Measurements from ENCODE around the gene MALAT1. TPM values are rescaled to one million over a fixed set of nuclear protein-coding genes. Genes with fewer than 3 reads are reported as not detected.

The MALAT1 gene
- total and polyA plus RNA-seq, 9 donors, result 396 to 13,132 (median 8,248) TPM

DNA sequence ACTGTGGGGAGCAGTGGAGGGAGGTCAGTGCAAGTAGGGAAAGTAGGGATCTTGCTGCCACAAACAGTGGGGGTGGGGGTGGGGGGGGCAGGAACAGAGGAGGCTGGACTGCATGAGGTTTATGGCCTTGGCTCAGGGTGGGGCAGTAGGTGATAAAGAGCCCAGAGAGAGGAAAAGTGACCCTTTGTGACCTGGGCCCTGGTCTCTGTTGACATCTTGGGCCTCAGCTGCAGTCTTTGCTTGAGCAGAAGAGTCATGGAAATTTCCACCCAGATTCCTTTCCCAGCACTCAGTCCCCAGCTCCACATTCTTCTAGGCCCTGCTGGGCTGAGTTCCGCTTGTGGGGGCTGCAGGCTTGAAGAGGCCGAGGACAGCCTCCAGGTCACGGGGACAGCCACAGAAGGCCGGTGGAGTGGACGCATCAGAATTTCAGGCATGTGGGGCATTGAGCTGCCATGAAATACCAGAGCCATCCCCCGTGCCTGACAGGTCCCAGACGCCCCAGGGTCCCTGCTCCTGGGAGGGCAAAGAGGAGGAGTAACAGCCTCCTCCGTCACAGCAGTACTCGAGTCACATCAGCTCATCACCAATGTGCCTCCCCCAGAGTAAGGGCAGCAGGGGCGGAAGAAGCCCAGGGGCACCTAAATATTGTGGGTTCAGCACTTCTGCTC is 9.7 kb upstream of the MALAT1 start:
- Histone ChIP-seq H3K27me3 (no peaks in the 10 kb centered on the region), H3K27ac (peak overlapping the region; percentile 91 to 96), H3K36me3 (no peaks in the 10 kb centered on the region), H3K9me3 (no peaks in the 10 kb centered on the region), H3K4me3 (no peak overlapping the region), H3K4me1 (ENCODE audit: insufficient read depth) (peaks cover 54% of the 10 kb centered on the region)
- intact Hi-C loops (cut with DNase I), result no loop called here
- 20 to 35% (median 30%) methylated on average over 10 of the region's 10 CpGs for WGBS, 3 donors
- TF ChIP-seq EP300 (IDR thresholded peaks at IDR 0.05) (no peak), POLR2A (IDR thresholded peaks at IDR 0.05) (no peak)
- TF ChIP-seq, protein P1, sequence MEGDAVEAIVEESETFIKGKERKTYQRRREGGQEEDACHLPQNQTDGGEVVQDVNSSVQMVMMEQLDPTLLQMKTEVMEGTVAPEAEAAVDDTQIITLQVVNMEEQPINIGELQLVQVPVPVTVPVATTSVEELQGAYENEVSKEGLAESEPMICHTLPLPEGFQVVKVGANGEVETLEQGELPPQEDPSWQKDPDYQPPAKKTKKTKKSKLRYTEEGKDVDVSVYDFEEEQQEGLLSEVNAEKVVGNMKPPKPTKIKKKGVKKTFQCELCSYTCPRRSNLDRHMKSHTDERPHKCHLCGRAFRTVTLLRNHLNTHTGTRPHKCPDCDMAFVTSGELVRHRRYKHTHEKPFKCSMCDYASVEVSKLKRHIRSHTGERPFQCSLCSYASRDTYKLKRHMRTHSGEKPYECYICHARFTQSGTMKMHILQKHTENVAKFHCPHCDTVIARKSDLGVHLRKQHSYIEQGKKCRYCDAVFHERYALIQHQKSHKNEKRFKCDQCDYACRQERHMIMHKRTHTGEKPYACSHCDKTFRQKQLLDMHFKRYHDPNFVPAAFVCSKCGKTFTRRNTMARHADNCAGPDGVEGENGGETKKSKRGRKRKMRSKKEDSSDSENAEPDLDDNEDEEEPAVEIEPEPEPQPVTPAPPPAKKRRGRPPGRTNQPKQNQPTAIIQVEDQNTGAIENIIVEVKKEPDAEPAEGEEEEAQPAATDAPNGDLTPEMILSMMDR (IDR thresholded peaks at IDR 0.05), result no peak
- peak; percentile 39 to 57 (median 50) for DNase-seq

DNA sequence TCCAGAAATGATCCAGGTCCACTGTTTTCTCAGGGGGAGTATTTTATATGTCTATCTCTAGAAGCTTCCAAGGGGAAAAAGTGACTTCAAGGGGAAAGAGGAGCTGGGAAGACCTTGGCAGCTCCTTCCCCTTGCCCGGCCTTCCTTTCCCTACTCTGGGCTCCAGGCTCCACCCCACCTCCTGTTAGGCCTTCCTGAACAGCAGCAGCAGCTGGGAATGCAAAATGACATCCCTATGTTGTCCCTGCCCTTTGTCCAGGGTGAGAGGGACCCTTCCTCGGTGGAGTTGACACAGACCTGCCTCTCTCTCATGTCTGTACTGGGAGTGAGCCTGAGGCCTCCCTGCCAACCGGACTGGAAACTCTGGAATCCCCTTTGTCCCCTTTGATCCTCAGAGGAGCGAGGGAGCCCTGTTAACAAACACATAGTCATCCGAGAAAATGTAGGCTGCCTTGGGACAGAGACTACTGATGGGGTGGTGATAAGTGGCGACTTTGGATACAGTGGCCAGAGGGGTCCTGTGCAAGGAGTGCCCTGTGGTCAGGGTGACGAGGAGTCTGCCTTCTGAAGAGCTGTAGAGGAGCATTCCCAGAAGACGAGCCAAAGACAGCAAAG is 9.0 kb upstream of the MALAT1 start:
- WGBS, 3 donors, result 33 to 41% (median 40%) methylated on average over 8 of the region's 8 CpGs
- peak in 4 of 5 donors; percentile 43 to 65 (median 64) for DNase-seq

DNA sequence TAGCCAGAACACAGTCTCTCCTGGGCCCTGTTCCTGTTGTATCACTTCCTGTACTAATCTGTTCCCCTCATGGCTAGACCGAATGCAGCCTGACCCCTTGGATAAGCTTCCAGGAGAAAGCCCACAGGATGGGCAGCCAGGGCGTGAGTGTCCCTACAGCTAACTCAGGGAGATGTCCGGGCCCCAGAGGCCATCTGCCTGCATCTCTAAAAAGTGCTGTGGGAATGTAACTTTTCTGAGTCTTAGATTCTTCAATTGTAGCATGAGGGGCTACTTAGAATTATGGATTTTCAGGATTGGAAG is 7.7 kb upstream of the MALAT1 start:
- Histone ChIP-seq H3K4me3 (no peak overlapping the region), H3K9me3 (no peaks in the 10 kb centered on the region), H3K27ac (peak overlapping the region; percentile 91 to 96), H3K4me1 (ENCODE audit: insufficient read depth) (peaks cover 59% of the 10 kb centered on the region), H3K27me3 (no peaks in the 10 kb centered on the region), H3K36me3 (no peaks in the 10 kb centered on the region)
- peak in 1 of 5 donors; percentile 26 for DNase-seq
- no peak for TF ChIP-seq EP300 (IDR thresholded peaks at IDR 0.05)
- TF ChIP-seq POLR2A (IDR thresholded peaks at IDR 0.05), result no peak
- TF ChIP-seq, protein P1 (IDR thresholded peaks at IDR 0.05), result no peak
- WGBS, 3 donors, result 53 to 86% (median 75%) methylated on average over 3 of the region's 3 CpGs
- intact Hi-C loops (cut with DNase I), result no loop called here

More for the DNA sequence above, 9.0 kb upstream of the MALAT1 start:
- no peak overlapping the region for H3K4me3 ChIP-seq
- intact Hi-C loops (cut with DNase I), result no loop called here
- no peaks in the 10 kb centered on the region for H3K9me3 ChIP-seq
- TF ChIP-seq, protein P1 (IDR thresholded peaks at IDR 0.05), result no peak
- TF ChIP-seq POLR2A (IDR thresholded peaks at IDR 0.05) (no peak), EP300 (IDR thresholded peaks at IDR 0.05) (no peak)
- H3K36me3 ChIP-seq, result no peaks in the 10 kb centered on the region
- no peaks in the 10 kb centered on the region for H3K27me3 ChIP-seq
- H3K27ac ChIP-seq, result peak overlapping the region; percentile 91 to 96
- H3K4me1 ChIP-seq (ENCODE audit: insufficient read depth), result peaks cover 54% of the 10 kb centered on the region

DNA sequence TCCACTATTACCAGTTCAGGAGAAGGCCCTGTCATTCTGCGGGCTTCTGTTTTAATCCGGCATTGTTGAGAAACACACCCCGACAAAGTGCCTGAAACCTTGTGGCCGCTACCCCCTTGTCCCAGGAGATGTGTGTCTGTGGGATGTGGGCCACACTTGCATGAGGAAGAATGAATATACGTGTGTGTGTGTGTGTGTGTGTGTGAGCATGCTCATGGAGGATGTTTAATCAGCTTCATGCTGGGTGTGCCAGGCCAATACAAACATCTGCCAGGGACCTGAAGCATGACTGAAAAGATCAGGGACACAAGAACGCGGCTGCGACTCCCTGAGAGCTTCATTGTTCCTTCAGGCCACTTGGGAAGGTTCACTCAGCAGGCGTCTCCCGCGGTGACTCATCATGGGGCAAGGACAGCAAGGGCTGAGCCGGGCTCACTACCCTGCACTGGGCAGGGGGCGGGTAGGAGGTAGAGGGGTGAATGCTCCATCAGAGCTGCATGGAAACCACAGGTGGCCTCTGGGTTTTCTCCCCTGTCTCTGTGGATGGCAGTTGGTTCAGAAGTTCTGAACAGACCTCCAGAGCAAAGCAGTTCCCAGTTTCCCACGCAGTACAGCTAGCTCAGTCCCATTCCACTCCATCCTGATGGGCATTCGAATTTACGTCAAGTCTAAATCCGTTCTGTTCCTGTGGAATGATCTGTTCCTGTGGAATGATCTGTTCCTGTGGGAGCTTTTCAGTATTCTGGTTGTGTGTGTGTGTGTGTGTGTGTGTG is 7.0 kb upstream of the MALAT1 start:
- TF ChIP-seq POLR2A (IDR thresholded peaks at IDR 0.05) (no peak), EP300 (IDR thresholded peaks at IDR 0.05) (no peak)
- TF ChIP-seq, protein P1 (IDR thresholded peaks at IDR 0.05), result no peak
- no peaks in the 10 kb centered on the region for H3K27me3 ChIP-seq
- H3K4me3 ChIP-seq, result no peak overlapping the region
- H3K27ac ChIP-seq, result peak overlapping the region; percentile 91 to 96
- intact Hi-C loops (cut with DNase I), result no loop called here
- WGBS, 3 donors, result 39 to 43% (median 41%) methylated on average over 17 of the region's 17 CpGs
- peaks cover 55% of the 10 kb centered on the region for H3K4me1 ChIP-seq (ENCODE audit: insufficient read depth)
- DNase-seq, result peak; percentile 62 to 79 (median 70)
- no peaks in the 10 kb centered on the region for H3K36me3 ChIP-seq
- no peaks in the 10 kb centered on the region for H3K9me3 ChIP-seq
